HEK293T (cell line): Measurements from ENCODE around the gene CCNI.
"Not testable (repeated sequence)": the region's sequence is repeated elsewhere in the genome, so short reads cannot be mapped to it uniquely, and the experiment has no call there.

Experiments
- CTCF ChIA-PET: fragments of 350-600 bp; formaldehyde crosslinking; extraction: SDS; loops from one replicate; lab custom pipeline; 2021; ENCODE audit warnings: antibody characterized with exemption, inconsistent platforms; lab: Yijun Ruan, JAX
- POLR2A ChIA-PET: fragments of 350-600 bp; formaldehyde crosslinking; extraction: SDS; loops from one replicate; lab custom pipeline; 2020; ENCODE audit warnings: antibody characterized with exemption, inconsistent platforms; lab: Yijun Ruan, JAX
- DNase-seq: peaks from one replicate; pipeline ENCODE4 v3.0.0; 2012; ENCODE audit warnings: mixed read lengths; ENCODE audit errors: extremely low spot score
- ARNT ChIP-seq: fragments of 450-650 bp; IDR thresholded peaks from 2 replicates; pipeline ENCODE4 v1.6.1; 2017; ENCODE audit warnings: mild to moderate bottlenecking
- BHLHE40 ChIP-seq: fragments of 450-650 bp; IDR thresholded peaks from 2 replicates; pipeline ENCODE4 v1.6.1; 2016; ENCODE audit warnings: mild to moderate bottlenecking, moderate library complexity, borderline replicate concordance
- CTBP1 ChIP-seq: fragments of 450-650 bp; IDR thresholded peaks from 2 replicates; pipeline ENCODE4 v1.6.1; 2016; ENCODE audit warnings: borderline replicate concordance
- ELF4 ChIP-seq: fragments of 450-650 bp; IDR thresholded peaks from 2 replicates; pipeline ENCODE4 v1.6.1; 2017; ENCODE audit warnings: antibody characterized with exemption
- FOXA1 ChIP-seq: fragments of 450-650 bp; IDR thresholded peaks from 2 replicates; pipeline ENCODE4 v1.6.1; 2016; ENCODE audit warnings: mild to moderate bottlenecking
- FOXK2 ChIP-seq: fragments of 450-650 bp; IDR thresholded peaks from 2 replicates; pipeline ENCODE4 v1.6.1; 2016; ENCODE audit warnings: mild to moderate bottlenecking
- FOXM1 ChIP-seq: fragments of 450-650 bp; IDR thresholded peaks from 2 replicates; pipeline ENCODE4 v1.6.1; 2017; ENCODE audit warnings: mild to moderate bottlenecking, borderline replicate concordance
- HDGF ChIP-seq: fragments of 450-650 bp; IDR thresholded peaks from 2 replicates; pipeline ENCODE4 v1.6.1; 2017; ENCODE audit warnings: antibody characterized with exemption, borderline replicate concordance
- L3MBTL2 ChIP-seq: fragments of 450-650 bp; conservative IDR thresholded peaks from 2 replicates; pipeline ENCODE4 v1.6.1; 2016; ENCODE audit warnings: mild to moderate bottlenecking
- LEF1 ChIP-seq: fragments of 450-650 bp; IDR thresholded peaks from 2 replicates; pipeline ENCODE4 v1.6.1; 2017; ENCODE audit warnings: mild to moderate bottlenecking, borderline replicate concordance
- NFRKB ChIP-seq: fragments of 450-650 bp; IDR thresholded peaks from 2 replicates; pipeline ENCODE4 v1.6.1; 2016; ENCODE audit warnings: mild to moderate bottlenecking, moderate library complexity
- SP1 ChIP-seq: fragments of 450-650 bp; IDR thresholded peaks from 2 replicates; pipeline ENCODE4 v1.6.1; 2017
- SUZ12 ChIP-seq: fragments of 450-650 bp; IDR thresholded peaks from 2 replicates; pipeline ENCODE4 v1.6.1; 2016; ENCODE audit warnings: mild to moderate bottlenecking
- TARDBP ChIP-seq: fragments of 450-650 bp; IDR thresholded peaks from 2 replicates; pipeline ENCODE4 v1.6.1; 2016
- ZNF384 ChIP-seq: fragments of 450-650 bp; IDR thresholded peaks from 2 replicates; pipeline ENCODE4 v1.6.1; 2016
- TF ChIP-seq, protein P1 (sequence below): fragments of 450-650 bp; IDR thresholded peaks from 2 replicates; pipeline ENCODE4 v1.6.1; 2016

CCNI gene

GRCh38 chr4:77089866-77090265 lies 14.1 kb upstream of the CCNI start:
- TF ChIP-seq FOXK2 (no peak), NFRKB (no peak), FOXA1 (no peak), ZNF384 (no peak), L3MBTL2 (no peak), FOXM1 (no peak), ELF4 (no peak), LEF1 (no peak), CTBP1 (no peak), SP1 (no peak), HDGF (no peak), TARDBP (no peak), ARNT (no peak), SUZ12 (no peak), BHLHE40 (no peak)
- ChIA-PET CTCF (no interaction called here), POLR2A (no interaction called here)
- no peak for DNase-seq

GRCh38 chr4:77087027-77087426 lies 11.2 kb upstream of the CCNI start:
- CTCF ChIA-PET, DNase-seq, POLR2A ChIA-PET: not testable (repeated sequence)

DNA sequence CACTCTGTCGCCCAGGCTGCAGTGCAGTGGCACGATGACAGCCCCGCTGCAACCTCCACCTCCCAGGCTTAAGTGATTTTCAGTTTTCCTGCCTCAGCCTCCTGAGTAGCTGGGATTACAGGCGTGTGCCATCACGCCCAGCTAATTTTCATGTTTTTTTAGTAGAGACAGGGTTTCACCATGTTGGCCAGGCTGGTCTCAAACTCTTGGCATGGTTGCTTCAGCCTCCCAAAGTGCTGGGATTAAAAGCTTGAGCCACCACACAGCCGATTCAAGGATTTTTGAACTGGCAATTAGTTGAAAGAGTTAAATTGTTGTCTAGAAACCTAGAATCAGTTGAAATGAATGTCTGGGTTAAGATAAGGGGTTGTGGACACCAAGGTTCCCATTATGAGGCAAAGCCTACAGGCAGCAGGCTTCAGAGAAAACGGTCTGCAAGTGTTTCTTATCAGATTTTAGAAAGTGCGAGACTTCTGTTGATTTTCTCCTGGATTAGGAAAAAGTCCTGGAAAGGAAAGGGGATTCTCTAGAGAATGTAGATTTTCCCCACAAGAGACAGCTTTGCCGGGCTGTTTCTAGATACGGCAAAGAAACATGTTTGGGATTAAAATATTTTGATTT lies 8.3 kb upstream of the CCNI start:
- no peak for DNase-seq
- POLR2A ChIA-PET = interaction anchor here (0.7 kb wide), 1 partner anchor 203 kb away, joined by 3 read pairs; no protein-coding TSS in a partner anchor
- CTCF ChIA-PET = no interaction called here
- no peak for TF ChIP-seq HDGF
- no peak for TF ChIP-seq L3MBTL2
- TF ChIP-seq SUZ12 = no peak
- TF ChIP-seq FOXK2 = no peak
- no peak for TF ChIP-seq CTBP1
- TF ChIP-seq, protein P1, sequence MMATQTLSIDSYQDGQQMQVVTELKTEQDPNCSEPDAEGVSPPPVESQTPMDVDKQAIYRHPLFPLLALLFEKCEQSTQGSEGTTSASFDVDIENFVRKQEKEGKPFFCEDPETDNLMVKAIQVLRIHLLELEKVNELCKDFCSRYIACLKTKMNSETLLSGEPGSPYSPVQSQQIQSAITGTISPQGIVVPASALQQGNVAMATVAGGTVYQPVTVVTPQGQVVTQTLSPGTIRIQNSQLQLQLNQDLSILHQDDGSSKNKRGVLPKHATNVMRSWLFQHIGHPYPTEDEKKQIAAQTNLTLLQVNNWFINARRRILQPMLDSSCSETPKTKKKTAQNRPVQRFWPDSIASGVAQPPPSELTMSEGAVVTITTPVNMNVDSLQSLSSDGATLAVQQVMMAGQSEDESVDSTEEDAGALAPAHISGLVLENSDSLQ = no peak
- no peak for TF ChIP-seq ELF4

DNA sequence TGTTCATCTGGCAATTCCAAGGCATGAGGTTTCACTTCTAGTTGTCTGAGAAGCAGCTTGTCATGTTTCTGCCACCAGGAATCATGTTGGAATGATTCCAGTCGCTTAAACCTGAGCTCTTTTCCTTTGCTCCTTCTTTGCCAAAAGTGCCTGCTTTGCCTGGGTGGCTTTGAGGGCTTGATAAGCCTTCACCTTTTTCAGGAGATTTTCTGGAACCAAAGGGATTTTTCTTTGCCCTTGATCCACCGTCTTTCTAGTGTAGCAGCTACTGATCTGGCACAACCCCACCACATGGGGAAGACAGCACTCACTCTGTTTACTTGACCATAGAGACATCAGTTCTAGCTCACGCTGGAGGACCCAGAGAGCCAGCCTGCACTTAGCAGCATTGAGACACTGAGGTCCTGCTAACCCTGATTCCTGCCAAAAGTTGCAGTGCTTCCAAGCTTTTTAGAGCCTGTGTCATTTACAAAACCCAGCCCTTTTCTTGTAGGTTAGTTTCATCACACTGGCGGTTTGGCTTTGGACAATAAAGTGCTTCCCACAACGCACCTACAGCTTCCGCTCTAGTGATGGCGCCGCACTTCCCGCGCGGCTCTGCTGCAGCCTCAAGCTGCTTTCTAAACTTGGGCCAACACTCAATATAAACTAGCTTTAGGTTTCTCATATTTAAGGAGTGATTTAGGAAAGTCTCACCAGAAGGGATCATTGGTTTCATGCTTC lies 7.3 kb upstream of the CCNI start:
- POLR2A ChIA-PET = interaction anchor here (0.7 to 1.7 kb wide), 4 partner anchors 9 to 202 kb away, joined by 3 to 4 read pairs (median 3); no protein-coding TSS in a partner anchor
- CTCF ChIA-PET = interaction anchor here (1.2 kb wide), 1 partner anchor 10 kb away, joined by 3 read pairs; no protein-coding TSS in a partner anchor
- no peak for DNase-seq
- TF ChIP-seq BHLHE40 = no peak
- TF ChIP-seq TARDBP = no peak
- TF ChIP-seq ELF4 = no peak
- no peak for TF ChIP-seq NFRKB
- no peak for TF ChIP-seq SP1
- TF ChIP-seq ZNF384 = no peak
- TF ChIP-seq, protein P1 = no peak
- no peak for TF ChIP-seq HDGF
- TF ChIP-seq SUZ12 = no peak
- TF ChIP-seq FOXM1 = no peak
- no peak for TF ChIP-seq LEF1
- TF ChIP-seq FOXK2 = no peak
- TF ChIP-seq ARNT = no peak
- no peak for TF ChIP-seq L3MBTL2
- TF ChIP-seq FOXA1 = no peak
- no peak for TF ChIP-seq CTBP1

GRCh38 chr4:77080806-77081205 lies 5.0 kb upstream of the CCNI start:
- POLR2A ChIA-PET, CTCF ChIA-PET: not testable (repeated sequence)

DNA sequence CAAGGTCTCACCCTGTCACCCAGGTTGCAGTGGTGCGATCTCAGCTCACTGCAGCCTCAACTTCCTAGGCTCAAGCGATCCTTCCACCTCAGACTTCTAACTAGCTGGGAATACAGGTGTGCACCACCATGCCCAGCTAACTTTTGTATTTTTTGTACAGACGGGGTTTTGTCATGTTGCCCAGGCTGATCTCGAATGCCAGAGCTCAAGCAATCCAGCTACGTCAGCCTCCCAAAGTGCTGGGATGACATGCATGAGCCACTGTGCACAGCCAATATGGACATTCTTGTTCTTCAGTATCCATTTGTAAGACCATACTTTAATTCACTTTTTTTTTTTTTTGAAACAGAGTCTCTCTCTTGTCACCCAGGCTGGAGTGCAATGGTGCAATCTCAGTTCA lies 3.5 kb upstream of the CCNI start:
- DNase-seq = no peak
- POLR2A ChIA-PET = no interaction called here
- no peak for TF ChIP-seq FOXK2
- no peak for TF ChIP-seq TARDBP
- TF ChIP-seq SUZ12 = no peak
- no peak for TF ChIP-seq SP1
- no peak for TF ChIP-seq FOXM1
- no peak for TF ChIP-seq FOXA1
- no peak for TF ChIP-seq CTBP1
- TF ChIP-seq ARNT = no peak
- no peak for TF ChIP-seq NFRKB
- no peak for TF ChIP-seq ZNF384
- no peak for TF ChIP-seq ELF4
- TF ChIP-seq HDGF = no peak
- no peak for TF ChIP-seq L3MBTL2
- TF ChIP-seq, protein P1 = no peak
- TF ChIP-seq LEF1 = no peak
- no peak for TF ChIP-seq BHLHE40
- CTCF ChIA-PET = interaction anchor here (1.0 kb wide), 1 partner anchor 16 kb away, joined by 5 read pairs; no protein-coding TSS in a partner anchor

More at GRCh38 chr4:77080806-77081205, 5.0 kb upstream of the CCNI start:
- DNase-seq = not testable (repeated sequence)
